ENCODE results near the gene SMG9.

Gene SMG9

DNA sequence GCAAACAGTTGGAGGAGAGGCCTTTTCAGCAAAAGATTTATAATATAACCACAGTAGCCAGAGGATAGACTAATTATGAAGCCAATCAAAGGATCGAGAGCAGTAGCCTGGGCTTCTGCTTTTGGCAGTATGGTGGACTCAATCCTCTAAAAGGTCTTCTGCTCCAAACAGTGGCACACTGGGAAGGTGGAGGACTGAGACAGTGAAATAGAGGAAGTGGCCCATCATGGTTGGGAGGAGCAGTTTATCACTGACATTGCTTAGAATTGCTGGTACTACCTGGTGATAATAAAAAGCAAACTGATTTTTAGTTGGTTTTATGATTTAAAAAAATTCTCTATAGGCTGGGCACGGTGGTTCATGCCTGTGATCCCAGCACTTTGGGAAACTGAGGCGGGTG, 63.9 kb downstream of the SMG9 start:
- Histone ChIP-seq H3K27ac (no peak overlapping the region), H3K4me3 (ENCODE audit: low read depth, low read length) (no peak overlapping the region), H3K36me3 (no peaks in the 10 kb centered on the region), H3K9me3 (ENCODE audit: severe bottlenecking) (peaks cover 12% of the 10 kb centered on the region), H3K27me3 (ENCODE audit: insufficient read depth, low read depth, severe bottlenecking) (no peaks in the 10 kb centered on the region)
- DNase-seq = no peak
- TF ChIP-seq, protein P1, sequence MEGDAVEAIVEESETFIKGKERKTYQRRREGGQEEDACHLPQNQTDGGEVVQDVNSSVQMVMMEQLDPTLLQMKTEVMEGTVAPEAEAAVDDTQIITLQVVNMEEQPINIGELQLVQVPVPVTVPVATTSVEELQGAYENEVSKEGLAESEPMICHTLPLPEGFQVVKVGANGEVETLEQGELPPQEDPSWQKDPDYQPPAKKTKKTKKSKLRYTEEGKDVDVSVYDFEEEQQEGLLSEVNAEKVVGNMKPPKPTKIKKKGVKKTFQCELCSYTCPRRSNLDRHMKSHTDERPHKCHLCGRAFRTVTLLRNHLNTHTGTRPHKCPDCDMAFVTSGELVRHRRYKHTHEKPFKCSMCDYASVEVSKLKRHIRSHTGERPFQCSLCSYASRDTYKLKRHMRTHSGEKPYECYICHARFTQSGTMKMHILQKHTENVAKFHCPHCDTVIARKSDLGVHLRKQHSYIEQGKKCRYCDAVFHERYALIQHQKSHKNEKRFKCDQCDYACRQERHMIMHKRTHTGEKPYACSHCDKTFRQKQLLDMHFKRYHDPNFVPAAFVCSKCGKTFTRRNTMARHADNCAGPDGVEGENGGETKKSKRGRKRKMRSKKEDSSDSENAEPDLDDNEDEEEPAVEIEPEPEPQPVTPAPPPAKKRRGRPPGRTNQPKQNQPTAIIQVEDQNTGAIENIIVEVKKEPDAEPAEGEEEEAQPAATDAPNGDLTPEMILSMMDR (IDR thresholded peaks at IDR 0.05; ENCODE audit: low read depth, low read length) = no peak

DNA sequence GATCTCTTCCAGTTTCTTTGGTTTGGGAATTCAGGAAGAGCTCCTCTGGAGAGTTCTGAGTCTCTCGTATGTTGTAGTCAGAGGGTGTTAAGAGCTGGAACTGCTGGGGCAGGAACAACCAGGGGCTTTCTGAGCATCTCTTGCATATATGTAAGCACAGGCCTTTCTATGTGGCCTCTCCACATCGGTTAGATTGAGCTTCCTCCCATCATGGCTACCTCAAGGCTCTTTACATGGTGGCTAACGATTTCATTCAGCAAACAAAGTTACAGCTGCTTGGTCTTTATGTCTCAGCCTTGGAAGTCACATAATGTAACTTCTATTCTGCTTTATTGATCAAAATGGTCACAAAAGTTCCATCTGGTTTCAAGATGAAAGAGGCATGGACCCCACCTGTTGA, 64.3 kb downstream of the SMG9 start:
- TF ChIP-seq, protein P1 (IDR thresholded peaks at IDR 0.05; ENCODE audit: low read depth, low read length) = no peak
- Histone ChIP-seq H3K4me3 (ENCODE audit: low read depth, low read length) (no peak overlapping the region), H3K36me3 (no peaks in the 10 kb centered on the region), H3K9me3 (ENCODE audit: severe bottlenecking) (peaks cover 12% of the 10 kb centered on the region), H3K27me3 (ENCODE audit: insufficient read depth, low read depth, severe bottlenecking) (no peaks in the 10 kb centered on the region), H3K27ac (no peak overlapping the region)
- no peak for DNase-seq

DNA sequence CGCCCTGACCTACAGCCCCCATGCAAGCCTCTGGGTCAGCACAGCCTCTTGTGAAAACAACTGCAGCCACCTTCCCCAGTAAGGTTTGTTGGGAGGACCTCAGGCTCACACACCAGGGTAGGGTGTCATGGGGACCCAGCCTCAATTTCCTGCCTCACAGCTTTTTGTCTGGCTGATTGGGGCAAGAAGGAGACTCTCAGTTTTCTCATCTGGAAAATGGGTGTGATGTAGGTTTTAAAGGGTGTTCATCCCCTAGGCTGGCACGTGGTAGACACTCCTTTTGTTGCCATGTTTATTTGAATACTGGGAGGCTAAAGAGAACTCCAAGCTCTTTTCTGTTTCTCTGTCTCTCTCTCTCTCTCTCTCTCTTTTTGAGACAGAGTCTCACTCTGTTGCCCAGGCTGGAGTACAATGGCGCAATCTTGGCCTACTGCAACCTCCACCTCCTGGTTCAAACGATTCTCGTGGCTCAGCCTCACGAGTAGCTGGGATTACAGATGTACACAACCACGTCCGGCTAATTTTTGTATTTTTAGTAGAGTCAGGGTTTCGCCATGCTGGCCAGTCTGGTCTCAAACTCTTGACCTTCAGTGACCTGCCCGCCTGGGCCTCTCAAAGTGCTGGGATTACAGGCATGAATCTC, 66.6 kb downstream of the SMG9 start:
- Histone ChIP-seq H3K27ac (no peak overlapping the region), H3K9me3 (ENCODE audit: severe bottlenecking) (peaks cover 12% of the 10 kb centered on the region), H3K36me3 (no peaks in the 10 kb centered on the region), H3K4me3 (ENCODE audit: low read depth, low read length) (no peak overlapping the region), H3K27me3 (ENCODE audit: insufficient read depth, low read depth, severe bottlenecking) (no peaks in the 10 kb centered on the region)
- no peak for DNase-seq
- TF ChIP-seq, protein P1 (IDR thresholded peaks at IDR 0.05; ENCODE audit: low read depth, low read length) = no peak

DNA sequence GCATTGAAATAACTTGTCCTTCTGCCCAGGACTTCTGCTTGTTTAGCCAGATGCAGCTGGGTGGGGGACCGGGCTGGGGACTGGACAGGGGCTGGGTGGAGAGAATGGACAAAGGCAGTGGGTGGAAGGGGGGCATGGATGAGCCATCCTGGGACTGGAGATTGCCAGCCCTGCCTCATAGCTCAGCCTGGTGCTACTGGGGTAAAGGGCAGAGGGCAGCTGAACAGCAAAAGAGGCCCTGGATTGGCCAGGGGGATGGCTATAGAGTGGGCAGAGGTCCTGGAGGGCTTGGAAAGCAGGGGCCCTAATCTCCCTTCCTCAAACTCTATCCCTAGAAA, 67.1 kb downstream of the SMG9 start:
- Histone ChIP-seq H3K27me3 (ENCODE audit: insufficient read depth, low read depth, severe bottlenecking) (no peaks in the 10 kb centered on the region), H3K36me3 (no peaks in the 10 kb centered on the region), H3K27ac (no peak overlapping the region), H3K4me3 (ENCODE audit: low read depth, low read length) (no peak overlapping the region), H3K9me3 (ENCODE audit: severe bottlenecking) (peaks cover 12% of the 10 kb centered on the region)
- TF ChIP-seq, protein P1 (IDR thresholded peaks at IDR 0.05; ENCODE audit: low read depth, low read length) = no peak
- DNase-seq = no peak

DNA sequence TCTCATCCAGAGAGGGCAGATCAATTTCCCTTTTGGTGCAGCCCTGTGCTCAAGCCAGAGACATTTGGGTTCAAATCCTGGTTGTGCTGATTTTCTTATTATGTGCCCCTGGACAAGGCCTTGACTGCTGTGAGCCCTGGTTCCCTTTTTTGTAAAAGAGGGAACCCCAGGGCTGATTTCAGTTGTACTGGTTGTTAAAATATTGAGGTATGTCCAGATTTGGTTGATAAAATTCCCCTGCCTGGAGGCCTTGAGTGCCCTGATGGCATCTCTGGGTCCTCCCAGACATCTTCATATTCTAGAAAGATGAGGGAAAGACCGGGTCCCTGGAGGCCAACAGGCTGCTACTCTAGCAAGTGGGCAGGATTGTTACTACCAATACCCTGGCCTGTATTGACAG, 70.4 kb downstream of the SMG9 start:
- no peak for DNase-seq
- TF ChIP-seq, protein P1 (IDR thresholded peaks at IDR 0.05; ENCODE audit: low read depth, low read length) = no peak
- H3K36me3 ChIP-seq = no peaks in the 10 kb centered on the region
- no peaks in the 10 kb centered on the region for H3K27me3 ChIP-seq (ENCODE audit: insufficient read depth, low read depth, severe bottlenecking)
- H3K27ac ChIP-seq = no peak overlapping the region
- no peak overlapping the region for H3K4me3 ChIP-seq (ENCODE audit: low read depth, low read length)
- no peaks in the 10 kb centered on the region for H3K9me3 ChIP-seq (ENCODE audit: severe bottlenecking)

DNA sequence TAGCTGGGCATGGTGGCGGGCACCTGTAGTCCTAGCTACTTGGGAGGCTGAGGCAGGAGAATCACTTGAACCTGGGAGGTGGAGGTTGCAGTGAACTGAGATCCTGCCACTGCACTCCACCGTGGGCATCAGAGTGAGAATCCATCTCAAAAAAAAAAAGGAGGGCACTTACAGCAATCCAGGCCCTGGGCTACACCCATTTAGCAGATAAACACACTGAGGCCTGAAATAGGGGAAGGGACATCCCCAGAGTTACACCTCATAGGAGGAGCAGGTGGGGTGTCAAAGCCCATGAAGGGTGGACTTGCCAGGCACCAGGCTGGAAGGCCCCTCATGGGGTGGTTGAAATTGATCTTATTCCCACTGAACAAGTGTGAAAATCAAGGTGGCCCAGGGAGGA, 70.9 kb downstream of the SMG9 start:
- Histone ChIP-seq H3K27ac (no peak overlapping the region), H3K9me3 (ENCODE audit: severe bottlenecking) (no peaks in the 10 kb centered on the region), H3K27me3 (ENCODE audit: insufficient read depth, low read depth, severe bottlenecking) (no peaks in the 10 kb centered on the region), H3K4me3 (ENCODE audit: low read depth, low read length) (no peak overlapping the region), H3K36me3 (no peaks in the 10 kb centered on the region)
- no peak for DNase-seq
- TF ChIP-seq, protein P1 (IDR thresholded peaks at IDR 0.05; ENCODE audit: low read depth, low read length) = no peak
